GM10266 (cell line): Measurements from ENCODE around the gene CCND1.

Experiments used
- DNase-seq: peaks from one replicate; pipeline ENCODE4 v3.0.0; 2012; ENCODE audit errors: extremely low spot score
- CTCF ChIP-seq: IDR thresholded peaks from 2 replicates; pipeline ENCODE4 v1.5.1; 2012; ENCODE audit warnings: mild to moderate bottlenecking, low read depth; ENCODE audit not compliant: control insufficient read depth, insufficient read depth; ENCODE audit errors: missing control alignments

Gene CCND1

GRCh38 chr11:69632900-69633299, 8.1 kb upstream of the CCND1 start:
- no peak for TF ChIP-seq CTCF
- DNase-seq = no peak

GRCh38 chr11:69634069-69634468, 6.9 kb upstream of the CCND1 start:
- no peak for DNase-seq
- TF ChIP-seq CTCF = no peak

GRCh38 chr11:69634590-69634989, 6.4 kb upstream of the CCND1 start:
- DNase-seq = no peak
- TF ChIP-seq CTCF = no peak

GRCh38 chr11:69635195-69635594, 5.8 kb upstream of the CCND1 start:
- no peak for TF ChIP-seq CTCF
- DNase-seq = no peak

- DNase-seq = peak; percentile 19
- no peak for TF ChIP-seq CTCF
Observed at GRCh38 chr11:69635804-69636511, 5.0 kb upstream of the CCND1 start.

- peak; percentile 34 for DNase-seq
- no peak for TF ChIP-seq CTCF
Observed at GRCh38 chr11:69636512-69637197, 4.3 kb upstream of the CCND1 start.

GRCh38 chr11:69637198-69637940, 3.6 kb upstream of the CCND1 start:
- no peak for TF ChIP-seq CTCF
- DNase-seq = peak; percentile 44
